HepG2 (cell line): ENCODE measurements around the gene ZKSCAN4. TPM values are rescaled to one million over a fixed set of nuclear protein-coding genes. Genes with fewer than 3 reads are reported as not detected.

ENCODE experiments used
- BHLHE40 ChIP-seq: IDR thresholded peaks from 2 replicates; pipeline ENCODE4 v1.6.1; 2011; ENCODE audit warnings: low read length, improper control_type of control experiment
- ETV6 ChIP-seq: sonication (generic); formaldehyde crosslinking; conservative IDR thresholded peaks from 2 replicates; pipeline ENCODE4 v1.4.0; 2020; ENCODE audit warnings: missing genetic modification reagents
- FIP1L1 ChIP-seq: fragments of 200-400 bp; formaldehyde crosslinking; IDR thresholded peaks from 2 replicates; pipeline ENCODE4 v1.6.1; 2018; ENCODE audit warnings: low read depth, mild to moderate bottlenecking, low read length, moderate library complexity, borderline replicate concordance; ENCODE audit not compliant: insufficient read depth
- FOXM1 ChIP-seq: sonication (generic); formaldehyde crosslinking; IDR thresholded peaks from 2 replicates; pipeline ENCODE4 v1.5.0; 2020; ENCODE audit warnings: missing genetic modification reagents
- JUND ChIP-seq: sonication (generic); formaldehyde crosslinking; IDR thresholded peaks from 2 replicates; pipeline ENCODE4 v1.8.0; 2022; ENCODE audit warnings: mild to moderate bottlenecking, missing genetic modification reagents
- KLF11 ChIP-seq: IDR thresholded peaks from 2 replicates; pipeline ENCODE4 v1.6.1; 2016; ENCODE audit warnings: missing compliant biosample characterization
- LBX2 ChIP-seq: sonication (generic); formaldehyde crosslinking; IDR thresholded peaks from 2 replicates; pipeline ENCODE4 v1.5.0; 2020; ENCODE audit warnings: missing genetic modification reagents, mild to moderate bottlenecking, borderline replicate concordance
- MXD1 ChIP-seq: sonication (generic); formaldehyde crosslinking; IDR thresholded peaks from 2 replicates; pipeline ENCODE4 v1.4.0; 2020; ENCODE audit warnings: mild to moderate bottlenecking, missing genetic modification reagents
- MYNN ChIP-seq: sonication (generic); formaldehyde crosslinking; IDR thresholded peaks from 2 replicates; pipeline ENCODE4 v1.4.0; 2020; ENCODE audit warnings: mild to moderate bottlenecking, low read depth, missing genetic modification reagents
- PRDM4 ChIP-seq: sonication (generic); formaldehyde crosslinking; IDR thresholded peaks from 2 replicates; pipeline ENCODE4 v1.9.0; 2021; ENCODE audit warnings: missing genetic modification reagents, borderline replicate concordance
- RNF2 ChIP-seq: fragments of 450-650 bp; conservative IDR thresholded peaks from 2 replicates; pipeline ENCODE4 v1.6.1; 2016; ENCODE audit warnings: low read depth
- RNF219 ChIP-seq: sonication (generic); formaldehyde crosslinking; IDR thresholded peaks from 2 replicates; pipeline ENCODE4 v1.5.0; 2020; ENCODE audit warnings: mild to moderate bottlenecking, missing genetic modification reagents
- SETDB1 ChIP-seq: sonication (generic); formaldehyde crosslinking; IDR thresholded peaks from 2 replicates; pipeline ENCODE4 v1.5.1; 2020; ENCODE audit warnings: missing genetic modification reagents, mild to moderate bottlenecking, borderline replicate concordance
- SMAD3 ChIP-seq: sonication (generic); formaldehyde crosslinking; IDR thresholded peaks from 2 replicates; pipeline ENCODE4 v1.4.0; 2020; ENCODE audit warnings: missing genetic modification reagents
- SRF ChIP-seq: IDR thresholded peaks from 2 replicates; pipeline ENCODE4 v1.6.1; 2011; ENCODE audit warnings: mild to moderate bottlenecking, low read depth, low read length, moderate library complexity
- TBP ChIP-seq: sonication (generic); formaldehyde crosslinking; IDR thresholded peaks from 2 replicates; pipeline ENCODE4 v1.5.0; 2020; ENCODE audit warnings: missing genetic modification reagents
- ZNF274 ChIP-seq: sonication (generic); formaldehyde crosslinking; IDR thresholded peaks from 2 replicates; pipeline ENCODE4 v1.5.1; 2020; ENCODE audit warnings: mild to moderate bottlenecking, missing genetic modification reagents
- polyA plus RNA-seq, 8 experiments: library from polyadenylated mRNA; depleted of rRNA in 3 of 8; stranded (reverse) in 7 of 8; unstranded in 1 of 8; fragments of >200 nt; fragmentation: Illumina TruSeq in 4 of 8; extraction: Trizol in 4 of 8; gene quantifications; 2 replicates each; pipeline versions ENCODE4 v1.2.1 to v1.2.3, GENCODE V29; 2011 to 2016; ENCODE audit warnings: low read depth in 4 of 8, missing spikeins in 1 of 8, mixed read lengths in 1 of 8; ENCODE audit not compliant: insufficient read depth in 1 of 8
- total RNA-seq, 5 experiments: library from RNA; depleted of rRNA; stranded (reverse); fragments of >200 nt; fragmentation: Illumina TruSeq; extraction: Trizol; gene quantifications; 2 replicates each; pipeline ENCODE4 v1.2.3, GENCODE V29; 2016; ENCODE audit warnings: low read depth in 1 of 5
- TF ChIP-seq, protein P1 (sequence below): sonication (generic); formaldehyde crosslinking; IDR thresholded peaks from 2 replicates; pipeline ENCODE4 v1.8.1; 2023; ENCODE audit warnings: mild to moderate bottlenecking, inconsistent platforms, moderate library complexity, missing genetic modification reagents, borderline replicate concordance
- TF ChIP-seq, protein P2 (sequence below): sonication (generic); formaldehyde crosslinking; IDR thresholded peaks from 2 replicates; pipeline ENCODE4 v1.5.0; 2020; ENCODE audit warnings: mild to moderate bottlenecking, missing genetic modification reagents

The ZKSCAN4 gene
- total and polyA plus RNA-seq, 2 of the 13 experiments (the other 11 are each of a cell fraction or from before 2014, with no cell fraction given): 2.9 to 7.8 TPM

GRCh38 chr6:28218312-28219248 lies 33.5 kb downstream of the ZKSCAN4 start (continued):
- TF ChIP-seq JUND: no peak
- TF ChIP-seq KLF11 (CRISPR knock-in tag): peak; percentile 68; the same call in 1 of the 2 replicates
- peak; percentile 66 for TF ChIP-seq ZNF274
- no peak for TF ChIP-seq FOXM1 (CRISPR knock-in tag)
- TF ChIP-seq PRDM4 (CRISPR knock-in tag): no peak
- peak; percentile 62; the same call in 1 of the 2 replicates for TF ChIP-seq ETV6 (CRISPR knock-in tag)
- TF ChIP-seq TBP: no peak
- TF ChIP-seq SMAD3 (CRISPR knock-in tag): no peak
- TF ChIP-seq, protein P1, sequence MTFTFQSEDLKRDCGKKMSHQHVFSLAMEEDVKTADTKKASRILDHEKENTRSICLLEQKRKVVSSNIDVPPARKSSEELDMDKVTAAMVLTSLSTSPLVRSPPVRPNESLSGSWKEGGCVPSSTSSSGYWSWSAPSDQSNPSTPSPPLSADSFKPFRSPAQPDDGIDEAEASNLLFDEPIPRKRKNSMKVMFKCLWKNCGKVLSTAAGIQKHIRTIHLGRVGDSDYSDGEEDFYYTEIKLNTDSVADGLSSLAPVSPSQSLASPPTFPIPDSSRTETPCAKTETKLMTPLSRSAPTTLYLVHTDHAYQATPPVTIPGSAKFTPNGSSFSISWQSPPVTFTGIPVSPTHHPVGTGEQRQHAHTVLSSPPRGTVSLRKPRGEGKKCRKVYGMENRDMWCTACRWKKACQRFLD (CRISPR knock-in tag): peak; percentile 92; the same call in 1 of the 2 replicates
- no peak for TF ChIP-seq MYNN (CRISPR knock-in tag)
- no peak for TF ChIP-seq BHLHE40
- 0 out of 2 replicates have a peak, but pooled peaks have one; percentile 33 for TF ChIP-seq SETDB1 (CRISPR knock-in tag)
- no peak for TF ChIP-seq RNF219 (CRISPR knock-in tag)
- peak; percentile 77; the same call in 1 of the 2 replicates for TF ChIP-seq LBX2 (CRISPR knock-in tag)
- TF ChIP-seq, protein P2, sequence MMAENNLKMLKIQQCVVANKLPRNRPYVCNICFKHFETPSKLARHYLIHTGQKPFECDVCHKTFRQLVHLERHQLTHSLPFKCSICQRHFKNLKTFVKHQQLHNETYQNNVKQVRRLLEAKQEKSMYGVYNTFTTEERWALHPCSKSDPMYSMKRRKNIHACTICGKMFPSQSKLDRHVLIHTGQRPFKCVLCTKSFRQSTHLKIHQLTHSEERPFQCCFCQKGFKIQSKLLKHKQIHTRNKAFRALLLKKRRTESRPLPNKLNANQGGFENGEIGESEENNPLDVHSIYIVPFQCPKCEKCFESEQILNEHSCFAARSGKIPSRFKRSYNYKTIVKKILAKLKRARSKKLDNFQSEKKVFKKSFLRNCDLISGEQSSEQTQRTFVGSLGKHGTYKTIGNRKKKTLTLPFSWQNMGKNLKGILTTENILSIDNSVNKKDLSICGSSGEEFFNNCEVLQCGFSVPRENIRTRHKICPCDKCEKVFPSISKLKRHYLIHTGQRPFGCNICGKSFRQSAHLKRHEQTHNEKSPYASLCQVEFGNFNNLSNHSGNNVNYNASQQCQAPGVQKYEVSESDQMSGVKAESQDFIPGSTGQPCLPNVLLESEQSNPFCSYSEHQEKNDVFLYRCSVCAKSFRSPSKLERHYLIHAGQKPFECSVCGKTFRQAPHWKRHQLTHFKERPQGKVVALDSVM (CRISPR knock-in tag): peak; percentile 2; the same call in 1 of the 2 replicates
- TF ChIP-seq RNF2: no peak
- no peak for TF ChIP-seq MXD1 (CRISPR knock-in tag)
- no peak for TF ChIP-seq SRF
- TF ChIP-seq FIP1L1: peak; percentile 28; the same call in 1 of the 2 replicates
